ENCODE data around the gene SEPSECS.

SEPSECS gene

GRCh38 chr4:25159837-25160713, at the start of gene SEPSECS:
TSS of gene SEPSECS (minus strand) at chr4:25160449. CDS start at chr4:25160369, 80 bp downstream.
- in situ Hi-C loops (cut with HindIII; ENCODE audit: low sequenced_read_pairs), result no loop called here

GRCh38 chr4:25209702-25210101, 49.5 kb upstream of the SEPSECS start:
- in situ Hi-C loops (cut with HindIII; ENCODE audit: low sequenced_read_pairs), result no loop called here

DNA sequence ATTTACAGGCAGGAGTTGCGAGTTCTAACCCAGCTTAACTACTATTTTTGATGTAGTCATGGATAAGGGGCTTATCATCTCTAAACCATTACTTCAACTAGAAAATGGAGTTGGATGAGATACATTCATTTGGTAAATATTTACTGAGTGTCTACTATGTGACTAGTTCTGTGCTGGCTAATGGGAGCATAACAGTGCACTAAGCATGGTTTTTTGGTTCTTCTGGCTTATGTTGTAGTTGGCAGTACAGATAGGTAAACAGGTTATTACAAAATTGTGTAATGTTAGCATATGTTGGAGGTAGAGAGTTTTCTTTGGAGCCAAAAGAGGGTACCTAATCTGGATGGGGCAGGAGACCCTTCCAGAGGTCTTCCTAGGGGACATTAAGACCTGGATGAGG, 47.7 kb upstream of the SEPSECS start:
- in situ Hi-C loops (cut with HindIII; ENCODE audit: low sequenced_read_pairs), result no loop called here

DNA sequence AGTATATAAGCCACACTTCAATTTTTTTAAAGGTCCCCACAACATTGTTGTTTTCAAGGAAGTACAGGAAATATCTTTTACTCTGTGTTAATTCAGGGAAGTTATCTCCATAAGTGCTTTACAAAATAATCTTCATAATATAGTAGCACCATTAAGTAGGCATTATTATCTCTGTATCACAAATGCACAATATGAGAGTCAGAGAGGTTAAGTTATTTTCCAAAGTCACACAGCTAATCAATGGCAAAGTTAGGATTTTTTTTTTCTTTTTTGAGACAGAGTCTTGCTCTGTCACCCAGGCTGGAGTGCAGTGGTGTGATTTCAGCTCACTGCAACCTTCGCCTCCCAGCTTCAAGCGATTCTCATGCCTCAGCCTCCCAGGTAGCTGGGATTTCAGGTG, 38.5 kb upstream of the SEPSECS start:
- in situ Hi-C loops (cut with HindIII; ENCODE audit: low sequenced_read_pairs), result no loop called here

- in situ Hi-C loops (cut with HindIII; ENCODE audit: low sequenced_read_pairs), result no loop called here
Measured at GRCh38 chr4:25190407-25190806, 30.2 kb upstream of the SEPSECS start.

- in situ Hi-C loops (cut with HindIII; ENCODE audit: low sequenced_read_pairs), result no loop called here
Measured at GRCh38 chr4:25184056-25184455, 23.8 kb upstream of the SEPSECS start.

DNA sequence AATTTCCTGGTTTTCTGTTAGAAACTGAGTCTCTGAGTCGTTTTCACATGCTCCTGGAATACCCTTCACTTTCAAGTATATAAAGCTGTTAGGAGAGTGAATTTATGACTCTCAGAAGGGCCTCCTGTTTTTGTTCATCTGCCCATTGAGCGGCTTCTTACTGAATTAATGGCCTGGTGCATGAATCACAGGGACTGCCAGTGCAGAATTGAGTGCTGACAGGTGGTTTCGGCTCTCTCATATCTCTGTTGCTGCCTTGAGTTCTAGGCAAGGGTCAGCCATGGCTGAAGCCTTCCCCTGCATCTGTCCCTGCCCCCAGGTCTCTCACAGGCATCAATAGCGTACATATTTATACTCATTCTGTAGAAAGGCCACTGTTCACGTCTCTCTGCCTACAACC, 22.7 kb upstream of the SEPSECS start:
- in situ Hi-C loops (cut with HindIII; ENCODE audit: low sequenced_read_pairs), result no loop called here

DNA sequence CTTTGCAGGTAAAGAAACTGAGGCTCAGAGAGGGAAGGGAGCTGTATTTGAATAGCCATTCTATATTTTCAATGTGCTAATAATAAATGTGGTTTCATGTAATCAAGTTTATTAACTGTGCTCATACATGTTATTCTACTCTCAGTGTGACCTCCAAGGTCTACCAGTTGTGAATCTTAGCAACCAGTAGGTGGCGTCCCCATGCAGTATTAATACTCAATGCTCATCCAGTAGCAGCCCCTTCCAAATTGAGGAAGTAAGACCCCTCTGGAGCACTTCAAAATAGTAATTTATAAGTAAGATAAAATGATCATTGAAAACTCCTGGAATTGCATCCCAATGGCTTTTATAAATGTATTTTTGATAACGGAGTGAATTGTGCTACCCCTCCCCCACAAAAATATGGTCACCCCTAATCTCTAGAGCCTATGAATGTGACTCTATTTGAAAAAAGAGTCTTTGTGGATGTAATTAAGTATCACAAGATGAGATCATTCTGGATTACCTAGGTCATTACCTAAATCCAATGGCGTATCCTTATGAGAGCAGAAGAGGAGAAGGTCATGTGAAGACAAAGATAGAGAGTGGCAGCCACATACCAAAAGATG, 20.4 kb upstream of the SEPSECS start:
- in situ Hi-C loops (cut with HindIII; ENCODE audit: low sequenced_read_pairs), result no loop called here

DNA sequence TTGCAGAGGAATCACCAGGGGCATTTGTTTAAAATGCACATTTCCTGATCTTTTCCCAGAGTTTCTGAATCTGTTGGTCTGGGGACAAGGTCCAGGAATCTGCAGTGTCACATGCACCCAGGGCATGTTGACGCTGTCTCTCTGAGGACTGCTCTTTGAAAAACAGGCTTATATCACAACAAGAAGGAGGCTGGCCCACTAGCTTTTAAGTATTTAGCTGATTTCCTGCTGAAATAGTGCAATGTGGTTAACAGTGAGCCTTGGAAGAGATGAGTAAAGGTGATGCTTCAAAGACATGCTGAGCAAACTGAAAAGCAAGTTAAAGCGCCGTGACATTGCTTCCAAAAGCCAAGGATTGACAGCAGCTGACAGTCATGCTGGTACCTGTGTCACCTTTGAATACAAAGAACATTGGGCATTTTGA, 18.6 kb upstream of the SEPSECS start:
- in situ Hi-C loops (cut with HindIII; ENCODE audit: low sequenced_read_pairs), result no loop called here

- in situ Hi-C loops (cut with HindIII; ENCODE audit: low sequenced_read_pairs), result no loop called here
Measured at GRCh38 chr4:25177147-25177546, 16.9 kb upstream of the SEPSECS start.

GRCh38 chr4:25174674-25175073, 14.4 kb upstream of the SEPSECS start:
- in situ Hi-C loops (cut with HindIII; ENCODE audit: low sequenced_read_pairs), result no loop called here

GRCh38 chr4:25172961-25173915, 13.0 kb upstream of the SEPSECS start:
- in situ Hi-C loops (cut with HindIII; ENCODE audit: low sequenced_read_pairs), result no loop called here

- in situ Hi-C loops (cut with HindIII; ENCODE audit: low sequenced_read_pairs), result no loop called here
Measured at GRCh38 chr4:25171201-25171865, 11.1 kb upstream of the SEPSECS start.

GRCh38 chr4:25169446-25169845, 9.2 kb upstream of the SEPSECS start:
- in situ Hi-C loops (cut with HindIII; ENCODE audit: low sequenced_read_pairs), result no loop called here

DNA sequence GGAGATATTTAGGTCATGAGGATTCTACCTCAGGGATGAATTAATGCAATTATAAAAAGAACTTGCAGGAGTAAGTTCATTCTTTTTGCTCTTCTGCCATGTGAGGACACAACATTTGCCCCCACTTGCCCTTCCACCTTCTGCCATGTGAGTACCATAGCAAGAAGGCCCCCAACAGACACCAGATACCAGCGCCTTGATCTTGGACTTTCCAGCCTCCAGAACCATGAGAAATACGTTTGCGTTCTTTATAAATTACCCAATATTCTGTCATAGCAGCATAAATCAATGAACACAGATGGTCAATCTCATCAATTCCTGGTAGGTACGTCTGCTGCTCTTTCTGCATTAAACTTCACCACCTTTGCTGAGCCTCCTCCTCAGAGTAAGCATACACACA, 5.7 kb upstream of the SEPSECS start:
- in situ Hi-C loops (cut with HindIII; ENCODE audit: low sequenced_read_pairs), result no loop called here

DNA sequence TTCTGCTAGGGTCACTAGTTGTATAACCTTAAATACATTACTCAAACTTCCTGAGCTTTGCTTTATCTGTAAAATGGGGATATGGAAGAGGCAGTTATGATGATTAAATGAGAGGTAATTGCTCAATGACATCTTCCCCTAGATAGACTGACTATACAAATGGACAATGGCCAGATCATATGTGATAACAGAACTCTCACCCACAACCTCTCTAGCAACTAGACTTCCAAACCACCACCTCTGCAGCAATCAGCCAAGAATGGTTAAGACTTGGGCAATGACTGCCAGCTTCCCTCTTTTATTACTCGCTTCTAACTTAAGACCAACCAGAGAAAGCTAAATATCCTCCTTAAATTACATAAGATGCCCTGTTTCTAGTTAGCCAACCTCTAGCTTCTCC, 2.9 kb upstream of the SEPSECS start:
- in situ Hi-C loops (cut with HindIII; ENCODE audit: low sequenced_read_pairs), result no loop called here

DNA sequence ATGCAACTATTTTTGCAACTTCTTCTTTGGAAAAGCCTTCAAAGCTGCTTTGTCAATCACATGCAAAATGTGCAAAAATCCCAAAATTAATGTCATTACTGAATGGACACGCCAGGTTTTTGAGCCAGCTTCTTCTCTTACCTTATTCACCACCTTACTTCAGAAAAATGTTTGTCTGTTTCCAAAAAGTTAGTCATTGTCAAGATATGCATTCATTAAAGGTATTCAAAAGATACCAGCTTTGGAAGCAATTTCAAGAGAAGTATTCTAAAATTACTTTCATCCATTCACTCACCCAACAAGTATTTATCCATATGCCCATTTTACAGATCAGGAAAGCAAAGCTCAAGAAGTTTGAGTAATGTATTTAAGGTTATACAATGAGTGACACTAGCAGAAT, 2.3 kb upstream of the SEPSECS start:
- in situ Hi-C loops (cut with HindIII; ENCODE audit: low sequenced_read_pairs), result no loop called here

GRCh38 chr4:25161593-25161950, 1.3 kb upstream of the SEPSECS start:
- in situ Hi-C loops (cut with HindIII; ENCODE audit: low sequenced_read_pairs), result no loop called here

GRCh38 chr4:25160714-25161592, 704 bp upstream of the SEPSECS start:
- in situ Hi-C loops (cut with HindIII; ENCODE audit: low sequenced_read_pairs), result no loop called here

DNA sequence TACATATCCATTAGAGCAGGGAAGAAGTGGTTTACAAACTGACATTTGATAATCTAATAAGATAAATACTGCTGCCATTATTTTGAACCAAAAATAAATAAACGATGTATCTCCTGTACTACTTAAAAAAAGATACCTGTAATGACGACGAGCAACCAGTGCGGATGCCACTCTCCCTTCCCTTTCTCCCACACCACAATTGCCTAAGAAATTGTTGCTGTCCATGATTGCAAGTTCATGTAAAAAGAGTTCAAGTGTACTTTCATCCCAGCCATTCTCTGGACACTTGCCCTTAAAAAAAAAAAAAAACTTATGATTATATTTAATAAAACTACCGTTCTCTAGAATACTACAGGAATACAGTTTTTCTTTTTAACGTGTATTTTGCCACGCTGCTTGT, 1.4 kb downstream of the SEPSECS start:
- in situ Hi-C loops (cut with HindIII; ENCODE audit: low sequenced_read_pairs), result no loop called here

Measured in DLD1 (cell line).